Transverse colon (tissue), 4 donors: ENCODE data around the gene ORC5. TPM values are rescaled to one million over a fixed set of nuclear protein-coding genes. Genes with fewer than 3 reads are reported as not detected.
A peak's percentile ranks its signal among the peaks of the same experiment; 100 is the strongest.

Source experiments
- DNase-seq: peaks from one replicate; pipeline ENCODE4 v3.0.0-alpha.2; 2019
- H3K27ac ChIP-seq, 4 donors: fragments of 200-600 bp; sonication (generic); 2 replicates each; pipeline ENCODE4 v1.5.1; 2016 to 2018; ENCODE audit warnings: inconsistent platforms in 4 of 4
- H3K27me3 ChIP-seq: fragments of 200-600 bp; sonication (generic); 2 replicates; pipeline ENCODE4 v1.5.1; 2017; ENCODE audit warnings: inconsistent platforms
- H3K36me3 ChIP-seq, 4 donors: fragments of 200-600 bp; sonication (generic); 2 replicates each; pipeline ENCODE4 v1.5.1; 2017 to 2019; ENCODE audit warnings: inconsistent platforms in 4 of 4
- H3K4me1 ChIP-seq, 4 donors: fragments of 200-600 bp; sonication (generic); 2 replicates each; pipeline ENCODE4 v1.5.1; 2017 to 2020; ENCODE audit warnings: inconsistent platforms in 4 of 4
- H3K4me3 ChIP-seq, 4 donors: fragments of 200-600 bp; sonication (generic); 1 replicate in 1 of 4; 2 replicates in 3 of 4; pipeline versions ENCODE4 v1.5.1 to v1.6.1; 2017 to 2019; ENCODE audit warnings: inconsistent platforms in 4 of 4
- H3K9me3 ChIP-seq, 2 donors: fragments of 200-600 bp; sonication (generic); 2 replicates each; pipeline ENCODE4 v1.5.1; 2017 to 2019; ENCODE audit warnings: inconsistent platforms in 2 of 2
- EP300 ChIP-seq: sonication (generic); formaldehyde crosslinking; IDR thresholded peaks from one replicate; pipeline ENCODE4 v1.6.1; 2017; ENCODE audit warnings: antibody characterized with exemption, low read depth
- POLR2A ChIP-seq: fragments of 450-650 bp; IDR thresholded peaks from one replicate; pipeline ENCODE4 v1.6.1; 2016; ENCODE audit warnings: antibody characterized with exemption, mild to moderate bottlenecking, moderate library complexity
- POLR2AphosphoS5 ChIP-seq, 3 donors: sonication (generic); formaldehyde crosslinking; IDR thresholded peaks; one replicate each; pipeline ENCODE4 v1.6.1; 2016; ENCODE audit warnings: antibody characterized with exemption in 3 of 3
- WGBS, 2 donors: methylation state at CpG; one replicate each; pipeline ENCODE4 v1.1.5; 2018; ENCODE audit warnings: low coverage in 1 of 2; 5-methylcytosine and 5-hydroxymethylcytosine counted together
- in situ Hi-C, 4 donors: fragments of 200-750 bp; cut with MboI; loops; one replicate each; pipeline versions ENCODE4 v1.15.0 to v1.15.1; 2017; ENCODE audit warnings: low sequenced_read_pairs in 3 of 4, low pct_ligation_motif_present in 1 of 4, low pct_unique_long_range_greater_than_20kb in 1 of 4
- intact Hi-C: fragments of 100-400 bp; cut with DNase I; formaldehyde crosslinking; loops from one replicate; pipeline ENCODE4 v1.15.1; 2023; ENCODE audit warnings: low total_unique reads
- total RNA-seq, 4 donors: library from RNA; depleted of rRNA; stranded (reverse); fragments of >200 nt; gene quantifications; one replicate each; pipeline ENCODE4 v1.1.0, GENCODE V29; 2016
- TF ChIP-seq, protein P1 (sequence below), 5 experiments: fragments of 200-600 bp in 3 of 5; fragments of 450-650 bp in 2 of 5; sonication (generic) in 3 of 5; IDR thresholded peaks; 1 replicate in 2 of 5; 2 replicates in 3 of 5; pipeline ENCODE4 v1.5.1; 2016 to 2017; ENCODE audit warnings: antibody characterized with exemption in 5 of 5, inconsistent platforms in 3 of 5, mild to moderate bottlenecking in 2 of 5, moderate library complexity in 1 of 5

The ORC5 gene
- total RNA-seq, 4 donors from 2014 or later, result 9.0 to 18.7 (median 11.3) TPM

DNA sequence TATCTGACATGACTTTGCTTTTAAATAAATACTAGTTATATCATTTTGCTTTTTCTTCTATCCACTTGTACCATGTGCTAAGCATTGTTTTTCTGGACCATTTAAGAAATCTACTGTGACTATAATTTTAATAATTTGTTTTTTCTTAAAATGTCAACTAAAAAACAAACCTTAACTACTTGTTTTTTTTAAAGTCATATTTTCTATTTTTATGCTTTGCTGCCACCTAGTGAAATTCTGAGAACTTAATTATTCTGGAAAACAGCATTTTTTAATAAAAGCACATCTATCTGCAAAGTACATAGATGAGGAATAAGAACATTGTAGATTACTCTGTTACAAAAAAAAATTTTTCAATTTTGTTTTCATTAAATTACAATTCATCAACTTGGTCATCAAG is 47.4 kb downstream of the ORC5 start:
- no peak for TF ChIP-seq POLR2A
- TF ChIP-seq, protein P1, sequence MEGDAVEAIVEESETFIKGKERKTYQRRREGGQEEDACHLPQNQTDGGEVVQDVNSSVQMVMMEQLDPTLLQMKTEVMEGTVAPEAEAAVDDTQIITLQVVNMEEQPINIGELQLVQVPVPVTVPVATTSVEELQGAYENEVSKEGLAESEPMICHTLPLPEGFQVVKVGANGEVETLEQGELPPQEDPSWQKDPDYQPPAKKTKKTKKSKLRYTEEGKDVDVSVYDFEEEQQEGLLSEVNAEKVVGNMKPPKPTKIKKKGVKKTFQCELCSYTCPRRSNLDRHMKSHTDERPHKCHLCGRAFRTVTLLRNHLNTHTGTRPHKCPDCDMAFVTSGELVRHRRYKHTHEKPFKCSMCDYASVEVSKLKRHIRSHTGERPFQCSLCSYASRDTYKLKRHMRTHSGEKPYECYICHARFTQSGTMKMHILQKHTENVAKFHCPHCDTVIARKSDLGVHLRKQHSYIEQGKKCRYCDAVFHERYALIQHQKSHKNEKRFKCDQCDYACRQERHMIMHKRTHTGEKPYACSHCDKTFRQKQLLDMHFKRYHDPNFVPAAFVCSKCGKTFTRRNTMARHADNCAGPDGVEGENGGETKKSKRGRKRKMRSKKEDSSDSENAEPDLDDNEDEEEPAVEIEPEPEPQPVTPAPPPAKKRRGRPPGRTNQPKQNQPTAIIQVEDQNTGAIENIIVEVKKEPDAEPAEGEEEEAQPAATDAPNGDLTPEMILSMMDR (IDR thresholded peaks at IDR 0.05), result peak in 4 of 5 experiments; percentile 16 to 31 (median 22)
- Histone ChIP-seq H3K36me3 (peaks cover 0 to 10% (median 0%) of the 10 kb centered on the region in 4 donors), H3K27me3 (no peaks in the 10 kb centered on the region), H3K9me3 (no peaks in the 10 kb centered on the region), H3K4me3 (no peak overlapping the region), H3K27ac (no peak overlapping the region), H3K4me1 (no peaks in the 10 kb centered on the region)
- DNase-seq, result no peak
- intact Hi-C loops, result no loop called here
- in situ Hi-C loops, result loop anchor here in 1 of 4 donors (25.0 kb wide), 1 partner anchor 598 kb away; no protein-coding TSS in a partner anchor

- TF ChIP-seq EP300, result no peak
- TF ChIP-seq, protein P1 (IDR thresholded peaks at IDR 0.05), result peak in 4 of 5 experiments; percentile 31 to 42 (median 40)
These were observed 51.0 kb downstream of the ORC5 start for GRCh38 chr7:104156842-104157277.

GRCh38 chr7:104153287-104153686 is 54.5 kb downstream of the ORC5 start:
- 72 to 100% methylated on average over 1 to 4 of the region's 4 CpGs for WGBS, 2 donors
- Histone ChIP-seq H3K9me3 (no peaks in the 10 kb centered on the region), H3K27ac (no peak overlapping the region), H3K4me1 (no peaks in the 10 kb centered on the region), H3K27me3 (no peaks in the 10 kb centered on the region), H3K4me3 (no peak overlapping the region), H3K36me3 (no peaks in the 10 kb centered on the region)
- intact Hi-C loops (no loop called here), in situ Hi-C loops (loop anchor here in 1 of 4 donors (25.0 kb wide), 1 partner anchor 591 kb away; no protein-coding TSS in a partner anchor)
- DNase-seq, result no peak
- TF ChIP-seq, protein P1 (IDR thresholded peaks at IDR 0.05), result no peak
- TF ChIP-seq EP300 (no peak), POLR2AphosphoS5 (IDR thresholded peaks at IDR 0.05) (no peak), POLR2A (no peak)

More at GRCh38 chr7:104156842-104157277, 51.0 kb downstream of the ORC5 start:
- 33 to 49% methylated on average over 2 of the region's 2 CpGs for WGBS, 2 donors
- in situ Hi-C loops (loop anchor here in 1 of 4 donors (25.0 kb wide), 1 partner anchor 595 kb away; no protein-coding TSS in a partner anchor), intact Hi-C loops (no loop called here)
- Histone ChIP-seq H3K4me1 (no peaks in the 10 kb centered on the region), H3K36me3 (no peaks in the 10 kb centered on the region), H3K27me3 (no peaks in the 10 kb centered on the region), H3K4me3 (no peak overlapping the region), H3K27ac (no peak overlapping the region), H3K9me3 (no peaks in the 10 kb centered on the region)
- no peak for DNase-seq

DNA sequence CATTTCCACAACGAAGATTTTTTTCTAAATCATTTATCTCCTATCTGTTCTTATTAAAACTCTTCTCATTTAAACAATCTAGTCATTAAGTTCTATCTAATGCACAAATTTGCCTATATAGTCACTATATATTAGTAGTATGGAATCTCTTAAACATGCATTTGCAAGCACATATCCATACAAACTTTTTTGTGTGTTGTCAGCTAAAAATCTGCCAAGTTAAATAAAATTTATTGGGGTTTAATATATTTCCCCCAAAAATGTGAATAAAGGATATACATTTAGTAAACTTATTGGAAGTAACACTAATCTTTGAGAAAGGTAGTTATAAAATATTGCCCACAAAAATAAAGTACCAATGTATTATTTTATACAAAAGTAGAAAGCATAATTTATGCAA is 55.3 kb downstream of the ORC5 start:
- 89 to 93% methylated on average over 1 of the region's 1 CpG for WGBS, 2 donors
- Histone ChIP-seq H3K27ac (no peak overlapping the region), H3K4me1 (no peaks in the 10 kb centered on the region), H3K36me3 (no peaks in the 10 kb centered on the region), H3K27me3 (no peaks in the 10 kb centered on the region), H3K4me3 (no peak overlapping the region), H3K9me3 (no peaks in the 10 kb centered on the region)
- TF ChIP-seq, protein P1 (IDR thresholded peaks at IDR 0.05), result no peak
- TF ChIP-seq POLR2AphosphoS5 (IDR thresholded peaks at IDR 0.05) (no peak), POLR2A (no peak), EP300 (no peak)
- no peak for DNase-seq
- in situ Hi-C loops, result loop anchor here in 1 of 4 donors (25.0 kb wide), 1 partner anchor 590 kb away; no protein-coding TSS in a partner anchor
- intact Hi-C loops, result no loop called here
